Gastrocnemius medialis (tissue), 4 donors: ENCODE data around the gene SETD1A. TPM values are rescaled to one million over a fixed set of nuclear protein-coding genes. Genes with fewer than 3 reads are reported as not detected.
A peak's percentile ranks its signal among the peaks of the same experiment; 100 is the strongest.

ENCODE experiments used
- ATAC-seq, 2 donors: fragments of 150-250 bp; one replicate each; pipeline ENCODE4 v1.9.1; 2016
- DNase-seq, 2 donors: peaks; one replicate each; pipeline ENCODE4 v3.0.0-alpha.2; 2019
- H3K27ac ChIP-seq, 4 donors: fragments of 200-600 bp; sonication (generic); 1 replicate in 1 of 4; 2 replicates in 3 of 4; pipeline ENCODE4 v1.5.1; 2016 to 2018; ENCODE audit warnings: mild to moderate bottlenecking in 2 of 4, moderate library complexity in 1 of 4
- H3K27me3 ChIP-seq, 3 donors: fragments of 200-600 bp; sonication (generic) in 2 of 3; 1 replicate in 1 of 3; 2 replicates in 2 of 3; pipeline versions ENCODE4 v1.5.1 to v1.6.0; 2016 to 2019; ENCODE audit warnings: mild to moderate bottlenecking in 1 of 3, moderate library complexity in 1 of 3
- H3K36me3 ChIP-seq, 2 donors: fragments of 200-600 bp; sonication (generic) in 1 of 2; one replicate each; pipeline ENCODE4 v1.5.1; 2017 to 2018
- H3K4me1 ChIP-seq, 2 donors: fragments of 200-600 bp; sonication (generic) in 1 of 2; one replicate each; pipeline ENCODE4 v1.5.1; 2016 to 2017; ENCODE audit warnings: mild to moderate bottlenecking in 2 of 2
- H3K4me3 ChIP-seq, 4 donors: fragments of 200-600 bp; sonication (generic) in 3 of 4; 1 replicate in 1 of 4; 2 replicates in 3 of 4; pipeline ENCODE4 v1.5.1; 2016 to 2019; ENCODE audit warnings: mild to moderate bottlenecking in 2 of 4
- H3K9me3 ChIP-seq, 3 donors: fragments of 200-600 bp; sonication (generic) in 2 of 3; 1 replicate in 1 of 3; 2 replicates in 2 of 3; pipeline ENCODE4 v1.5.1; 2016 to 2019
- CTCF ChIP-seq, 5 experiments: fragments of 450-650 bp in 3 of 5; fragments of 200-600 bp in 2 of 5; sonication (generic) in 2 of 5; IDR thresholded peaks in 4 of 5; conservative IDR thresholded peaks in 1 of 5; 1 replicate in 4 of 5; 2 replicates in 1 of 5; pipeline ENCODE4 v1.5.1; 2016 to 2019; ENCODE audit warnings: antibody characterized with exemption in 5 of 5, mild to moderate bottlenecking in 3 of 5, moderate library complexity in 3 of 5
- POLR2A ChIP-seq, 2 donors: fragments of 450-650 bp; IDR thresholded peaks; one replicate each; pipeline ENCODE4 v1.6.1; 2017; ENCODE audit warnings: antibody characterized with exemption in 2 of 2, mild to moderate bottlenecking in 2 of 2, moderate library complexity in 2 of 2
- in situ Hi-C, 4 donors: fragments of 200-750 bp; cut with MboI; loops; one replicate each; pipeline versions ENCODE4 v1.15.0 to v1.8.0; 2017; ENCODE audit warnings: low sequenced_read_pairs in 4 of 4
- intact Hi-C: fragments of 100-400 bp; cut with DNase I; formaldehyde crosslinking; loops from one replicate; pipeline ENCODE4 v1.15.1; 2023; ENCODE audit warnings: low total_unique reads
- total RNA-seq, 4 donors: library from RNA; depleted of rRNA; stranded (reverse); fragments of >200 nt; gene quantifications; one replicate each; pipeline versions ENCODE4 v1.1.0 to v1.2.3, GENCODE V29; 2016

The SETD1A gene
- total RNA-seq, 4 donors from 2014 or later = 3.8 to 15.4 (median 9.8) TPM

DNA sequence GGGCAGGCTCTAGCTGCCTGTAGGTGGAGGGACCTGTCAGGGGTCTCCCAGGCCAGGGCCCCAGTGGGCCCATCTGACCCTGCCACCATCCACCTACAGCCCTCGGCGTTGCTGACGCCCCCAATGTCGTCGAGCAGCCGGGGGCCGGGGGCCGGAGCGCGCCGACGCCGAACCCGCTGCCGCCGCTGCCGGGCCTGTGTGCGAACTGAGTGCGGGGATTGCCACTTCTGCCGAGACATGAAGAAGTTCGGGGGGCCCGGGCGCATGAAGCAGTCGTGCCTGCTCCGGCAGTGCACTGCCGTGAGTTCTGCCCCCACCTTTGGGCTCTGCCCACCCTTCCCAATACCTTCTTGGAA lies 31.9 kb upstream of the SETD1A start:
- Histone ChIP-seq H3K27ac (no peak overlapping the region), H3K4me1 (peaks cover 11 to 16% of the 10 kb centered on the region in 2 donors), H3K27me3 (no peaks in the 10 kb centered on the region), H3K9me3 (no peaks in the 10 kb centered on the region), H3K36me3 (peaks cover 0 to 5% of the 10 kb centered on the region in 2 donors), H3K4me3 (no peak overlapping the region)
- DNase-seq = no peak
- TF ChIP-seq CTCF (IDR thresholded peaks at IDR 0.05 in 4 of 5, conservative IDR thresholded peaks at IDR 0.05 in 1 of 5) (no peak), POLR2A (IDR thresholded peaks at IDR 0.05) (no peak)
- in situ Hi-C loops = no loop called here
- intact Hi-C loops = no loop called here
- ATAC-seq = no peak

GRCh38 chr16:30925995-30926811 lies 31.4 kb upstream of the SETD1A start:
- Histone ChIP-seq H3K36me3 (peaks cover 0 to 7% of the 10 kb centered on the region in 2 donors), H3K4me3 (no peak overlapping the region), H3K27me3 (no peaks in the 10 kb centered on the region), H3K4me1 (peaks cover 9 to 16% of the 10 kb centered on the region in 2 donors), H3K27ac (no peak overlapping the region), H3K9me3 (no peaks in the 10 kb centered on the region)
- ATAC-seq (no peak), DNase-seq (no peak)
- in situ Hi-C loops = no loop called here
- intact Hi-C loops = no loop called here
- TF ChIP-seq CTCF (IDR thresholded peaks at IDR 0.05 in 4 of 5, conservative IDR thresholded peaks at IDR 0.05 in 1 of 5) (no peak), POLR2A (IDR thresholded peaks at IDR 0.05) (no peak)

DNA sequence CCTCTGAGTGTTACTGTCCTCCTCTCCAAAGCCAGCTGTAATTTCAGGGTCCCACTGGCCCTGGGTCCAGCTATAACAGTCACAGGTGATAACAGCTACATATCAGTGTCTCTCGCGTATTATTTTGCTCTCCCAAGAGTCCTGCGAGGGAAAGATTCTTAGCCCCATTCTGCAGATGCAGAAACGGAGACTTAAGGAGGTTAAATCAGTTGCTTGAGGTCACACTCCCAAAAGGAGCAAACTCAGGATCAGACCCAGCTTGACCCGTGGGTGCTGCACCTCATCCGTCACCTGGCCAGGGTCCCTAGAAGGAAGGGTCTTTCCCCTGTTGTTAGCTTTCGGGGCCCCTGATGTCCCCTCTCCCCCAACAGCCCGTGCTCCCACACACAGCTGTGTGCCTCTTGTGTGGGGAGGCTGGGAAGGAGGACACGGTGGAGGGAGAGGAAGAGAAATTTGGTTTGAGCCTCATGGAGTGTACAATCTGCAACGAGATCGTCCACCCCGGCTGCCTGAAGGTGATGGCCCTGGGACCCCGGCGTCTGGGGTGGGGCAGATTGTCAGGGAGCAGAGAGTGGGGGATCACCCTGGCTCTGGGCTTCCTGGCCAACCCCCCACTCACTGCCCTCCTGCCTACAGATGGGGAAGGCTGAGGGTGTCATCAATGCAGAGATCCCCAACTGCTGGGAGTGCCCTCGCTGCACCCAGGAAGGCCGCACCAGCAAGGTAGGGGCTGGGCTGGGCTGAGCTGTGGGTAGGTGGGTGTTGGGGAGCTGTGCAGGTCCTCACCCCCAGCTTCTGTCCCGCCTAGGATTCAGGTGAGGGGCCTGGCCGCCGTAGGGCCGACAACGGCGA lies 30.4 kb upstream of the SETD1A start:
- ATAC-seq (no peak), DNase-seq (no peak)
- Histone ChIP-seq H3K27ac (peak overlapping the region in 2 of 4 donors; percentile 31 to 58), H3K36me3 (peaks cover 0 to 7% of the 10 kb centered on the region in 2 donors), H3K9me3 (no peaks in the 10 kb centered on the region), H3K4me1 (peaks cover 6 to 16% of the 10 kb centered on the region in 2 donors), H3K27me3 (no peaks in the 10 kb centered on the region), H3K4me3 (no peak overlapping the region)
- intact Hi-C loops (no loop called here), in situ Hi-C loops (no loop called here)
- TF ChIP-seq CTCF (IDR thresholded peaks at IDR 0.05 in 4 of 5, conservative IDR thresholded peaks at IDR 0.05 in 1 of 5) = no peak
- no peak for TF ChIP-seq POLR2A (IDR thresholded peaks at IDR 0.05)

DNA sequence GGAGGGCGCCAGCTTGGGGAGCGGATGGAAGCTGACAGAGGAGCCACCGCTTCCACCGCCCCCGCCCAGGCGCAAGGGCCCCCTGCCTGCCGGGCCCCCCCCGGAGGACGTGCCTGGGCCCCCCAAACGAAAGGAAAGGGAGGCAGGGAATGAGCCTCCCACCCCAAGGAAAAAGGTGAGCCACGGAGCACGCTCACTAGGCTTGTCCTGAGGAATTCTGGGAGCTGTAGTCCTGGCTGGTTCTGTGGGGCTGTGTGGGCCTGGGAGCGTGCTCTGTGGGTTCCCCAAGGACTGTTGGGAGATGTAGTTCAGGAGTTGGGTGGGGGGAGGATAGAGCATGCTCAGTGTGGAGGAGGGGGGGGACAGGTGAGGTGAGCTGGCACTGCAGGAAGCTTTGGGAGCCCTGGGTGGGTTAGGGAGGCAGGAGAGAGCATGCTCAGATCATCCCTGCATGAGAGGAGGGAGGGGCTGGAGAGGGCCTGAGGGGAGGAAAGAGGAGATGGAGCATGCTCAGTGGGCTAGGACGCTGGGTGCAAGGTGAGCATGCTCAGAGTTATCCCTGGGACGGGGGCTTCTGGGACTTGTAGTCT lies 29.7 kb upstream of the SETD1A start:
- peak in 1 of 2 donors; percentile 63 for DNase-seq
- Histone ChIP-seq H3K27ac (peak overlapping the region in 2 of 4 donors; percentile 31 to 58), H3K9me3 (no peaks in the 10 kb centered on the region), H3K36me3 (peaks cover 0 to 7% of the 10 kb centered on the region in 2 donors), H3K4me1 (peaks cover 6 to 16% of the 10 kb centered on the region in 2 donors), H3K4me3 (no peak overlapping the region), H3K27me3 (no peaks in the 10 kb centered on the region)
- peak in 1 of 2 donors; percentile 34 for ATAC-seq
- intact Hi-C loops = no loop called here
- no peak for TF ChIP-seq POLR2A (IDR thresholded peaks at IDR 0.05)
- no peak for TF ChIP-seq CTCF (IDR thresholded peaks at IDR 0.05 in 4 of 5, conservative IDR thresholded peaks at IDR 0.05 in 1 of 5)
- in situ Hi-C loops = no loop called here
